ENCODE measurements around the gene CC2D1A.

CC2D1A gene

GRCh38 chr19:13974073-13974472 lies 68.1 kb downstream of the CC2D1A start:
- Histone ChIP-seq H3K9me3 (ENCODE audit: low read depth, low read length) (no peaks in the 10 kb centered on the region), H3K4me3 (no peak overlapping the region), H3K36me3 (ENCODE audit: insufficient read depth, low read length) (peaks cover 3% of the 10 kb centered on the region; the same call in 1 of the 2 replicates), H3K9ac (ENCODE audit: insufficient read length) (no peak overlapping the region), H3K27ac (no peak overlapping the region)
- TF ChIP-seq FOXP2 (optimal IDR thresholded peaks at IDR 0.05; ENCODE audit: control extremely low read depth, extremely low read length, insufficient read depth) = no peak
- no peak for TF ChIP-seq EZH2 (IDR thresholded peaks at IDR 0.05)
- no peak for TF ChIP-seq POLR2AphosphoS5 (IDR thresholded peaks at IDR 0.05; ENCODE audit: borderline replicate concordance, low read depth, low read length)
- DNase-seq (ENCODE audit: low read depth, low spot score) = no peak

GRCh38 chr19:13975870-13976269 lies 69.9 kb downstream of the CC2D1A start:
- Histone ChIP-seq H3K9ac (ENCODE audit: insufficient read length) (no peak overlapping the region), H3K9me3 (ENCODE audit: low read depth, low read length) (no peaks in the 10 kb centered on the region), H3K4me3 (no peak overlapping the region), H3K27ac (no peak overlapping the region), H3K36me3 (ENCODE audit: insufficient read depth, low read length) (no peaks in the 10 kb centered on the region; the same call in 1 of the 2 replicates)
- no peak for TF ChIP-seq EZH2 (IDR thresholded peaks at IDR 0.05)
- no peak for TF ChIP-seq POLR2AphosphoS5 (IDR thresholded peaks at IDR 0.05; ENCODE audit: borderline replicate concordance, low read depth, low read length)
- TF ChIP-seq FOXP2 (optimal IDR thresholded peaks at IDR 0.05; ENCODE audit: control extremely low read depth, extremely low read length, insufficient read depth) = no peak
- DNase-seq (ENCODE audit: low read depth, low spot score) = no peak

GRCh38 chr19:13976446-13976845 lies 70.4 kb downstream of the CC2D1A start:
- no peak for DNase-seq (ENCODE audit: low read depth, low spot score)
- Histone ChIP-seq H3K36me3 (ENCODE audit: insufficient read depth, low read length) (no peaks in the 10 kb centered on the region; the same call in 1 of the 2 replicates), H3K27ac (no peak overlapping the region), H3K4me3 (no peak overlapping the region), H3K9ac (ENCODE audit: insufficient read length) (no peak overlapping the region), H3K9me3 (ENCODE audit: low read depth, low read length) (no peaks in the 10 kb centered on the region)
- TF ChIP-seq POLR2AphosphoS5 (IDR thresholded peaks at IDR 0.05; ENCODE audit: borderline replicate concordance, low read depth, low read length) (no peak), EZH2 (IDR thresholded peaks at IDR 0.05) (no peak), FOXP2 (optimal IDR thresholded peaks at IDR 0.05; ENCODE audit: control extremely low read depth, extremely low read length, insufficient read depth) (no peak)

- no peak for DNase-seq (ENCODE audit: low read depth, low spot score)
- no peak overlapping the region for H3K9ac ChIP-seq (ENCODE audit: insufficient read length)
- TF ChIP-seq POLR2AphosphoS5 (IDR thresholded peaks at IDR 0.05; ENCODE audit: borderline replicate concordance, low read depth, low read length) (no peak), FOXP2 (optimal IDR thresholded peaks at IDR 0.05; ENCODE audit: control extremely low read depth, extremely low read length, insufficient read depth) (no peak), EZH2 (IDR thresholded peaks at IDR 0.05) (no peak)
- H3K27ac ChIP-seq = peak overlapping the region; percentile 81
- no peaks in the 10 kb centered on the region; the same call in 1 of the 2 replicates for H3K36me3 ChIP-seq (ENCODE audit: insufficient read depth, low read length)
- no peaks in the 10 kb centered on the region for H3K9me3 ChIP-seq (ENCODE audit: low read depth, low read length)
- H3K4me3 ChIP-seq = no peak overlapping the region
These were observed 71.8 kb downstream of the CC2D1A start for GRCh38 chr19:13977803-13978202.

- TF ChIP-seq EZH2 (IDR thresholded peaks at IDR 0.05) = no peak
- peak overlapping the region; percentile 66 for H3K9ac ChIP-seq (ENCODE audit: insufficient read length)
- H3K27ac ChIP-seq = peak overlapping the region; percentile 81
- no peaks in the 10 kb centered on the region for H3K9me3 ChIP-seq (ENCODE audit: low read depth, low read length)
- DNase-seq (ENCODE audit: low read depth, low spot score) = no peak
- H3K36me3 ChIP-seq (ENCODE audit: insufficient read depth, low read length) = no peaks in the 10 kb centered on the region
- peak overlapping the region; percentile 69 for H3K4me3 ChIP-seq
These were observed 72.6 kb downstream of the CC2D1A start for GRCh38 chr19:13978351-13979243.

- peak overlapping the region; percentile 69 for H3K4me3 ChIP-seq
- H3K9ac ChIP-seq (ENCODE audit: insufficient read length) = peak overlapping the region; percentile 66
- no peak overlapping the region; the same call in 1 of the 2 replicates for H3K27ac ChIP-seq
- H3K36me3 ChIP-seq (ENCODE audit: insufficient read depth, low read length) = no peaks in the 10 kb centered on the region
- no peak for TF ChIP-seq FOXP2 (optimal IDR thresholded peaks at IDR 0.05; ENCODE audit: control extremely low read depth, extremely low read length, insufficient read depth)
- TF ChIP-seq EZH2 (IDR thresholded peaks at IDR 0.05) = no peak
- TF ChIP-seq POLR2AphosphoS5 (IDR thresholded peaks at IDR 0.05; ENCODE audit: borderline replicate concordance, low read depth, low read length) = no peak
- no peaks in the 10 kb centered on the region for H3K9me3 ChIP-seq (ENCODE audit: low read depth, low read length)
- no peak for DNase-seq (ENCODE audit: low read depth, low spot score)
These were observed 73.2 kb downstream of the CC2D1A start for GRCh38 chr19:13979244-13979615.

- no peak overlapping the region for H3K27ac ChIP-seq
- peak overlapping the region; percentile 69; the same call in 1 of the 2 replicates for H3K4me3 ChIP-seq
- no peaks in the 10 kb centered on the region for H3K36me3 ChIP-seq (ENCODE audit: insufficient read depth, low read length)
- no peaks in the 10 kb centered on the region for H3K9me3 ChIP-seq (ENCODE audit: low read depth, low read length)
- TF ChIP-seq EZH2 (IDR thresholded peaks at IDR 0.05) (no peak), FOXP2 (optimal IDR thresholded peaks at IDR 0.05; ENCODE audit: control extremely low read depth, extremely low read length, insufficient read depth) (no peak), POLR2AphosphoS5 (IDR thresholded peaks at IDR 0.05; ENCODE audit: borderline replicate concordance, low read depth, low read length) (no peak)
- H3K9ac ChIP-seq (ENCODE audit: insufficient read length) = no peak overlapping the region
- DNase-seq (ENCODE audit: low read depth, low spot score) = no peak
These were observed 73.7 kb downstream of the CC2D1A start for GRCh38 chr19:13979686-13980085.

- H3K36me3 ChIP-seq (ENCODE audit: insufficient read depth, low read length) = no peaks in the 10 kb centered on the region
- no peaks in the 10 kb centered on the region for H3K9me3 ChIP-seq (ENCODE audit: low read depth, low read length)
- TF ChIP-seq FOXP2 (optimal IDR thresholded peaks at IDR 0.05; ENCODE audit: control extremely low read depth, extremely low read length, insufficient read depth) = no peak
- TF ChIP-seq POLR2AphosphoS5 (IDR thresholded peaks at IDR 0.05; ENCODE audit: borderline replicate concordance, low read depth, low read length) = no peak
- no peak for TF ChIP-seq EZH2 (IDR thresholded peaks at IDR 0.05)
- H3K4me3 ChIP-seq = no peak overlapping the region
- no peak overlapping the region for H3K9ac ChIP-seq (ENCODE audit: insufficient read length)
- no peak overlapping the region for H3K27ac ChIP-seq
- DNase-seq (ENCODE audit: low read depth, low spot score) = no peak
These were observed 74.3 kb downstream of the CC2D1A start for GRCh38 chr19:13980340-13980739.
